ENCODE measurements around the gene TPST1.
"Not testable (repeated sequence)": the region's sequence is repeated elsewhere in the genome, so short reads cannot be mapped to it uniquely, and the experiment has no call there.

The TPST1 gene

GRCh38 chr7:66204822-66205740 is at the start of gene TPST1:
Gene TPST1 (plus strand): TSS chr7:66205334. CDS start chr7:66240426, 35,092 bp downstream.
- H3K4me1 ChIP-seq (ENCODE audit: insufficient read depth, insufficient read length): no peaks in the 10 kb centered on the region
- H3K27me3 ChIP-seq (ENCODE audit: insufficient read depth, insufficient read length): peaks cover 8% of the 10 kb centered on the region
- peak within 1 kb of the TSS; percentile 96 for H3K9ac ChIP-seq (ENCODE audit: insufficient read length, low read depth)
- peaks cover 11% of the 10 kb centered on the region for H3K36me3 ChIP-seq (ENCODE audit: insufficient read depth, insufficient read length, low read length)
- H3K4me3 ChIP-seq (ENCODE audit: insufficient read length, low read depth): peak within 1 kb of the TSS; percentile 92
- no peaks in the 10 kb centered on the region for H3K9me3 ChIP-seq (ENCODE audit: insufficient read depth, low read length)
- DNase-seq (ENCODE audit: low read depth, low spot score): peak; percentile 97
- no peak for TF ChIP-seq ZNF274 (IDR thresholded peaks at IDR 0.05; ENCODE audit: low read depth, low read length)
- TF ChIP-seq SUZ12 (IDR thresholded peaks at IDR 0.05; ENCODE audit: extremely low read depth, insufficient read depth, insufficient read length): no peak
- TF ChIP-seq YY1 (IDR thresholded peaks at IDR 0.05; ENCODE audit: insufficient read depth, insufficient read length): no peak

GRCh38 chr7:66156035-66156434 is 49.1 kb upstream of the TPST1 start:
- not testable (repeated sequence) for H3K9me3 ChIP-seq (ENCODE audit: insufficient read depth, low read length); H3K4me3 ChIP-seq (ENCODE audit: insufficient read length, low read depth); DNase-seq (ENCODE audit: low read depth, low spot score); H3K27me3 ChIP-seq (ENCODE audit: insufficient read depth, insufficient read length); H3K9ac ChIP-seq (ENCODE audit: insufficient read length, low read depth)
- H3K4me1 ChIP-seq (ENCODE audit: insufficient read depth, insufficient read length): peaks cover 15% of the 10 kb centered on the region
- peaks cover 64% of the 10 kb centered on the region for H3K36me3 ChIP-seq (ENCODE audit: insufficient read depth, insufficient read length, low read length)

GRCh38 chr7:66157060-66157459 is 48.1 kb upstream of the TPST1 start:
- Histone ChIP-seq H3K4me1 (ENCODE audit: insufficient read depth, insufficient read length) (peaks cover 12% of the 10 kb centered on the region), H3K36me3 (ENCODE audit: insufficient read depth, insufficient read length, low read length) (peaks cover 56% of the 10 kb centered on the region), H3K9me3 (ENCODE audit: insufficient read depth, low read length) (no peaks in the 10 kb centered on the region), H3K9ac (ENCODE audit: insufficient read length, low read depth) (no peak overlapping the region), H3K4me3 (ENCODE audit: insufficient read length, low read depth) (no peak overlapping the region), H3K27me3 (ENCODE audit: insufficient read depth, insufficient read length) (no peaks in the 10 kb centered on the region)
- no peak for DNase-seq (ENCODE audit: low read depth, low spot score)
- no peak for TF ChIP-seq SUZ12 (IDR thresholded peaks at IDR 0.05; ENCODE audit: extremely low read depth, insufficient read depth, insufficient read length)
- no peak for TF ChIP-seq ZNF274 (IDR thresholded peaks at IDR 0.05; ENCODE audit: low read depth, low read length)
- TF ChIP-seq YY1 (IDR thresholded peaks at IDR 0.05; ENCODE audit: insufficient read depth, insufficient read length): no peak

- H3K36me3 ChIP-seq (ENCODE audit: insufficient read depth, insufficient read length, low read length): peaks cover 7% of the 10 kb centered on the region
- H3K4me1 ChIP-seq (ENCODE audit: insufficient read depth, insufficient read length): no peaks in the 10 kb centered on the region
- TF ChIP-seq ZNF274 (IDR thresholded peaks at IDR 0.05; ENCODE audit: low read depth, low read length) (no peak), YY1 (IDR thresholded peaks at IDR 0.05; ENCODE audit: insufficient read depth, insufficient read length) (no peak), SUZ12 (IDR thresholded peaks at IDR 0.05; ENCODE audit: extremely low read depth, insufficient read depth, insufficient read length) (no peak)
- no peak overlapping the region for H3K4me3 ChIP-seq (ENCODE audit: insufficient read length, low read depth)
- no peaks in the 10 kb centered on the region for H3K9me3 ChIP-seq (ENCODE audit: insufficient read depth, low read length)
- DNase-seq (ENCODE audit: low read depth, low spot score): no peak
- no peaks in the 10 kb centered on the region for H3K27me3 ChIP-seq (ENCODE audit: insufficient read depth, insufficient read length)
- no peak overlapping the region for H3K9ac ChIP-seq (ENCODE audit: insufficient read length, low read depth)
Measured at GRCh38 chr7:66162622-66163021, 42.5 kb upstream of the TPST1 start.

- TF ChIP-seq ZNF274 (IDR thresholded peaks at IDR 0.05; ENCODE audit: low read depth, low read length) (no peak), YY1 (IDR thresholded peaks at IDR 0.05; ENCODE audit: insufficient read depth, insufficient read length) (no peak), SUZ12 (IDR thresholded peaks at IDR 0.05; ENCODE audit: extremely low read depth, insufficient read depth, insufficient read length) (no peak)
- DNase-seq (ENCODE audit: low read depth, low spot score): no peak
- Histone ChIP-seq H3K36me3 (ENCODE audit: insufficient read depth, insufficient read length, low read length) (peaks cover 3% of the 10 kb centered on the region), H3K9me3 (ENCODE audit: insufficient read depth, low read length) (no peaks in the 10 kb centered on the region), H3K4me3 (ENCODE audit: insufficient read length, low read depth) (no peak overlapping the region), H3K27me3 (ENCODE audit: insufficient read depth, insufficient read length) (no peaks in the 10 kb centered on the region), H3K4me1 (ENCODE audit: insufficient read depth, insufficient read length) (no peaks in the 10 kb centered on the region), H3K9ac (ENCODE audit: insufficient read length, low read depth) (no peak overlapping the region)
Measured at GRCh38 chr7:66163186-66163610, 41.9 kb upstream of the TPST1 start.

GRCh38 chr7:66164356-66164755 is 40.8 kb upstream of the TPST1 start:
- H3K9ac ChIP-seq (ENCODE audit: insufficient read length, low read depth): no peak overlapping the region

GRCh38 chr7:66167773-66168387 is 37.3 kb upstream of the TPST1 start:
- peaks cover 4% of the 10 kb centered on the region for H3K4me1 ChIP-seq (ENCODE audit: insufficient read depth, insufficient read length)
- no peaks in the 10 kb centered on the region for H3K36me3 ChIP-seq (ENCODE audit: insufficient read depth, insufficient read length, low read length)
- no peak overlapping the region for H3K4me3 ChIP-seq (ENCODE audit: insufficient read length, low read depth)
- DNase-seq (ENCODE audit: low read depth, low spot score): no peak
- no peaks in the 10 kb centered on the region for H3K27me3 ChIP-seq (ENCODE audit: insufficient read depth, insufficient read length)
- no peak overlapping the region for H3K9ac ChIP-seq (ENCODE audit: insufficient read length, low read depth)
- TF ChIP-seq ZNF274 (IDR thresholded peaks at IDR 0.05; ENCODE audit: low read depth, low read length) (no peak), YY1 (IDR thresholded peaks at IDR 0.05; ENCODE audit: insufficient read depth, insufficient read length) (no peak), SUZ12 (IDR thresholded peaks at IDR 0.05; ENCODE audit: extremely low read depth, insufficient read depth, insufficient read length) (no peak)
- H3K9me3 ChIP-seq (ENCODE audit: insufficient read depth, low read length): no peaks in the 10 kb centered on the region

More at GRCh38 chr7:66164356-66164755, 40.8 kb upstream of the TPST1 start:
- no peak for TF ChIP-seq ZNF274 (IDR thresholded peaks at IDR 0.05; ENCODE audit: low read depth, low read length)
- TF ChIP-seq YY1 (IDR thresholded peaks at IDR 0.05; ENCODE audit: insufficient read depth, insufficient read length): no peak
- no peak for TF ChIP-seq SUZ12 (IDR thresholded peaks at IDR 0.05; ENCODE audit: extremely low read depth, insufficient read depth, insufficient read length)
- Histone ChIP-seq H3K4me3 (ENCODE audit: insufficient read length, low read depth) (no peak overlapping the region), H3K27me3 (ENCODE audit: insufficient read depth, insufficient read length) (no peaks in the 10 kb centered on the region), H3K9me3 (ENCODE audit: insufficient read depth, low read length) (no peaks in the 10 kb centered on the region), H3K36me3 (ENCODE audit: insufficient read depth, insufficient read length, low read length) (no peaks in the 10 kb centered on the region), H3K4me1 (ENCODE audit: insufficient read depth, insufficient read length) (no peaks in the 10 kb centered on the region)
- no peak for DNase-seq (ENCODE audit: low read depth, low spot score)
